GM12892 (cell line): ENCODE measurements around the gene NCAN.

Source experiments
- POLR2AphosphoS5 ChIP-seq: IDR thresholded peaks from 2 replicates; pipeline ENCODE4 v1.6.1; 2011; ENCODE audit warnings: low read depth, low read length, control low read depth
- TAF1 ChIP-seq: IDR thresholded peaks from 2 replicates; pipeline ENCODE4 v1.6.1; 2011; ENCODE audit warnings: low read depth, mild to moderate bottlenecking, control low read depth, low read length, borderline replicate concordance

GRCh38 chr19:19260417-19261214 is 48.9 kb downstream of the NCAN start:
- TF ChIP-seq TAF1 (no peak), POLR2AphosphoS5 (no peak)
